ENCODE measurements around the gene TRIM26.

- TF ChIP-seq POLR2A (IDR thresholded peaks at IDR 0.05) (no peak), CTCF (IDR thresholded peaks at IDR 0.05) (no peak)
These were observed 21.1 kb upstream of the TRIM26 start for GRCh38 chr6:30234356-30234755.
